ENCODE results near the gene TTLL3. TPM values are rescaled to one million over a fixed set of nuclear protein-coding genes. Genes with fewer than 3 reads are reported as not detected.

The TTLL3 gene
- total and polyA plus RNA-seq, 2 donors (not counting 3 experiments of a cell fraction or from before 2014, with no cell fraction given), result 43.5 to 65.2 TPM

DNA sequence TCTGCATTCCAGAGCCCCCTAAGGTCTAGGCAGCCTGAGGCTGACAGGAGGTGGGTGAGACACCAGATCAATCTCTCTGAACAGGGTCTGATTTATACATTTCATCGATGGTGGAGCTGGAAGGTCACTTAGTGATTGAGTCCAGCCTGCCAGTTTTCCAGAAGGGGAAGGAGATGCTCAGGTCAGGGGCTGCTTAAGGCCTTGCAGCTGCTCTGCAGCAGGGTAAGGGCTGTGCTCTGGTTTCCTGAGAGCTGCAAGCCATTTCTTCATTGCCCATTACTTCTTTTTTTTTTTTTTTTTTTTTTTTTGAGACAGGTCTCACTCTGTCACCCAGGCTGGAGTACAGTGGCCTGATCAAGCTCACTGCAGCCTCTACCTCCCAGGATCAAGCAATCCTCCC lies 28.5 kb upstream of the TTLL3 start:
- no peak for DNase-seq (ENCODE audit: low read depth, low spot score)
- Histone ChIP-seq H3K9me3 (replicated peaks; ENCODE audit: control insufficient read depth, insufficient read depth, low read length) (no peaks in the 10 kb centered on the region), H3K4me1 (ENCODE audit: control insufficient read depth, extremely low read depth, insufficient read depth, low read length) (no peaks in the 10 kb centered on the region), H2AFZ (ENCODE audit: low read depth, low read length) (no peak overlapping the region), H3K79me2 (ENCODE audit: control insufficient read depth, insufficient read depth, low read length) (no peaks in the 10 kb centered on the region), H4K20me1 (replicated peaks; ENCODE audit: control insufficient read depth, extremely low read depth, insufficient read depth, low read length) (no peaks in the 10 kb centered on the region), H3K9ac (replicated peaks; ENCODE audit: extremely low read depth, insufficient read depth, low read length) (no peak overlapping the region), H3K27ac (ENCODE audit: insufficient read depth, low read depth, low read length) (no peak overlapping the region), H3K4me3 (replicated peaks in 1 of 3; ENCODE audit: insufficient read depth in 1 of 3, low read depth in 1 of 3, low read length in 3 of 3) (no peak overlapping the region), H3K27me3 (ENCODE audit: control insufficient read depth in 2 of 2, insufficient read depth in 2 of 2, low read length in 2 of 2) (no peaks in the 10 kb centered on the region), H3K36me3 (ENCODE audit: control insufficient read depth in 2 of 2, extremely low read depth in 1 of 2, insufficient read depth in 2 of 2, low read length in 2 of 2) (peaks cover 0 to 5% of the 10 kb centered on the region in 2 experiments), H3K4me2 (ENCODE audit: insufficient read depth, low read length) (no peak overlapping the region), H3K9me1 (replicated peaks; ENCODE audit: control insufficient read depth, extremely low read depth, insufficient read depth, low read length) (no peaks in the 10 kb centered on the region)
- ChIA-PET CTCF (interaction anchor here (0.6 to 1.3 kb wide), 2 partner anchors 9 to 11 kb away, joined by 3 read pairs; partner anchors contain the start of gene TADA3), POLR2A (interaction anchor here (0.7 kb wide), 1 partner anchor 181 kb away, joined by 7 read pairs; no protein-coding TSS in a partner anchor)
- intact Hi-C loops (cut with micrococcal nuclease), result no loop called here
- no TSS peak for BruUV-seq (replicated peaks)
- dilution Hi-C loops (cut with MboI; ENCODE audit: extremely low pct_ligation_motif_present, low sequenced_read_pairs), result no loop called here
- FAIRE-seq, result no peak
- no peak for TF ChIP-seq MYC (IDR thresholded peaks at IDR 0.05; ENCODE audit: low read depth, low read length)
- TF ChIP-seq POLR2A (IDR thresholded peaks at IDR 0.05; ENCODE audit: low read depth, low read length), result no peak
- TF ChIP-seq POLR2AphosphoS5 (IDR thresholded peaks at IDR 0.05; ENCODE audit: insufficient read depth, low read depth, low read length), result no peak
- TF ChIP-seq GATA2 (IDR thresholded peaks at IDR 0.05; ENCODE audit: insufficient read depth, insufficient read length, low read depth, low read length), result no peak
- TF ChIP-seq CTCF (IDR thresholded peaks at IDR 0.05; ENCODE audit: extremely low read depth in 1 of 2, insufficient read depth in 1 of 2, low read depth in 1 of 2, low read length in 2 of 2), result no peak
- TF ChIP-seq EZH2 (IDR thresholded peaks at IDR 0.05; ENCODE audit: borderline replicate concordance, low read depth, low read length, severe bottlenecking), result no peak
- TF ChIP-seq FOS (IDR thresholded peaks at IDR 0.05; ENCODE audit: borderline replicate concordance, insufficient read depth, low read length), result no peak

Measured in endothelial cell of umbilical vein (primary cell).